OCI-LY1 (cell line): Measurements from ENCODE around the gene ADCY1.

Experiments used
- H2AFZ ChIP-seq: fragments of 200-600 bp; sonication (generic), shearing (Covaris generic); 2 replicates; pipeline ENCODE4 v1.6.0; 2014; ENCODE audit warnings: antibody characterized with exemption, mild to moderate bottlenecking, low read length
- H3F3A ChIP-seq: fragments of 200-600 bp; sonication (generic), shearing (Covaris generic); 2 replicates; pipeline ENCODE4 v1.6.0; 2014; ENCODE audit warnings: mild to moderate bottlenecking, antibody characterized with exemption, low read length, moderate library complexity; ENCODE audit not compliant: insufficient read depth
- H3K27ac ChIP-seq: fragments of 200-600 bp; sonication (generic); 2 replicates; pipeline ENCODE4 v1.5.1; 2014; ENCODE audit warnings: low read length, mixed run types, mild to moderate bottlenecking, low read depth; ENCODE audit not compliant: poor library complexity, severe bottlenecking
- H3K27me3 ChIP-seq: fragments of 200-600 bp; sonication (generic); 2 replicates; pipeline ENCODE4 v1.6.0; 2014; ENCODE audit warnings: antibody characterized with exemption, mild to moderate bottlenecking, low read length, moderate library complexity; ENCODE audit not compliant: insufficient read depth
- H3K36me3 ChIP-seq: fragments of 200-600 bp; sonication (generic); 2 replicates; pipeline ENCODE4 v1.6.1; 2014; ENCODE audit warnings: mild to moderate bottlenecking, antibody characterized with exemption, low read length, moderate library complexity, mixed read lengths; ENCODE audit not compliant: insufficient read depth
- H3K4me1 ChIP-seq: fragments of 200-600 bp; sonication (generic); 2 replicates; pipeline ENCODE4 v1.5.1; 2014; ENCODE audit warnings: mild to moderate bottlenecking, low read length, moderate library complexity; ENCODE audit not compliant: insufficient read depth, severe bottlenecking
- H3K4me2 ChIP-seq: fragments of 200-600 bp; sonication (generic), shearing (Covaris generic); 2 replicates; pipeline ENCODE4 v1.6.1; 2014; ENCODE audit warnings: low read length
- H3K4me3 ChIP-seq: fragments of 200-600 bp; sonication (generic); 2 replicates; pipeline ENCODE4 v1.5.1; 2014; ENCODE audit warnings: low read length, low read depth, mild to moderate bottlenecking, mixed read lengths; ENCODE audit not compliant: poor library complexity, severe bottlenecking
- H3K79me2 ChIP-seq: fragments of 200-600 bp; shearing (Covaris generic); 2 replicates; pipeline ENCODE4 v1.6.1; 2016; ENCODE audit warnings: mixed run types, low read length, mixed read lengths; ENCODE audit not compliant: insufficient read depth
- H3K9ac ChIP-seq: fragments of 200-600 bp; sonication (generic), shearing (Covaris generic); 2 replicates; pipeline ENCODE4 v1.6.1; 2014; ENCODE audit warnings: mild to moderate bottlenecking, low read length, mixed read lengths
- H3K9me2 ChIP-seq: fragments of 200-600 bp; sonication (generic), shearing (Covaris generic); 2 replicates; pipeline ENCODE4 v1.6.1; 2014; ENCODE audit warnings: low read depth, mild to moderate bottlenecking, low read length, mixed read lengths
- H3K9me3 ChIP-seq: fragments of 200-600 bp; shearing (Covaris generic); 2 replicates; pipeline ENCODE4 v1.6.1; 2014; ENCODE audit warnings: low read length, mixed read lengths
- H4K20me1 ChIP-seq: fragments of 200-600 bp; sonication (generic), shearing (Covaris generic); 2 replicates; pipeline ENCODE4 v1.6.0; 2016; ENCODE audit warnings: mild to moderate bottlenecking, low read length; ENCODE audit not compliant: insufficient read depth
- CTCF ChIP-seq: fragments of 200-600 bp; sonication (generic), shearing (Covaris generic); IDR thresholded peaks from 2 replicates; pipeline ENCODE4 v1.5.1; 2017; ENCODE audit warnings: mild to moderate bottlenecking, antibody characterized with exemption, low read length, moderate library complexity, mixed read lengths
- EZH2 ChIP-seq: fragments of 200-600 bp; sonication (generic), shearing (Covaris generic); IDR thresholded peaks from 2 replicates; pipeline ENCODE4 v1.8.0; 2017; ENCODE audit warnings: borderline replicate concordance, mixed run types, mild to moderate bottlenecking, antibody characterized with exemption, low read length, moderate library complexity, mixed read lengths

Gene ADCY1

GRCh38 chr7:45670717-45671116, 96.5 kb downstream of the ADCY1 start:
- no peak overlapping the region for H3K4me3 ChIP-seq
- H3K4me1 ChIP-seq, result no peaks in the 10 kb centered on the region
- H3F3A ChIP-seq, result no peaks in the 10 kb centered on the region
- H3K9me2 ChIP-seq, result no peaks in the 10 kb centered on the region
- peaks cover 7% of the 10 kb centered on the region for H3K27me3 ChIP-seq
- no peak overlapping the region for H3K27ac ChIP-seq
- H3K79me2 ChIP-seq, result no peaks in the 10 kb centered on the region
- TF ChIP-seq CTCF (no peak), EZH2 (no peak)
- H3K9me3 ChIP-seq, result no peaks in the 10 kb centered on the region
- H3K36me3 ChIP-seq, result no peaks in the 10 kb centered on the region
- H3K4me2 ChIP-seq, result no peak overlapping the region
- H2AFZ ChIP-seq, result no peak overlapping the region
- no peak overlapping the region for H3K9ac ChIP-seq
- no peaks in the 10 kb centered on the region for H4K20me1 ChIP-seq

GRCh38 chr7:45677311-45677900, 103.2 kb downstream of the ADCY1 start:
- H3K79me2 ChIP-seq, result no peaks in the 10 kb centered on the region
- H3K27ac ChIP-seq, result no peak overlapping the region
- no peak overlapping the region for H3K4me3 ChIP-seq
- TF ChIP-seq EZH2 (no peak), CTCF (no peak)
- H3K27me3 ChIP-seq, result no peaks in the 10 kb centered on the region; the same call in 1 of the 2 replicates
- H3K9me3 ChIP-seq, result no peaks in the 10 kb centered on the region
- H4K20me1 ChIP-seq, result no peaks in the 10 kb centered on the region
- no peak overlapping the region for H3K9ac ChIP-seq
- no peaks in the 10 kb centered on the region for H3K36me3 ChIP-seq
- H3F3A ChIP-seq, result no peaks in the 10 kb centered on the region
- no peaks in the 10 kb centered on the region for H3K9me2 ChIP-seq
- no peaks in the 10 kb centered on the region for H3K4me1 ChIP-seq
- H2AFZ ChIP-seq, result no peak overlapping the region
- no peak overlapping the region for H3K4me2 ChIP-seq

GRCh38 chr7:45679516-45679915, 105.3 kb downstream of the ADCY1 start:
- H3K4me1 ChIP-seq, result no peaks in the 10 kb centered on the region
- H3K27ac ChIP-seq, result no peak overlapping the region
- H3K9me3 ChIP-seq, result no peaks in the 10 kb centered on the region
- no peaks in the 10 kb centered on the region for H3K36me3 ChIP-seq
- no peaks in the 10 kb centered on the region; the same call in 1 of the 2 replicates for H3K27me3 ChIP-seq
- H3K9me2 ChIP-seq, result no peaks in the 10 kb centered on the region
- TF ChIP-seq EZH2, result no peak
- TF ChIP-seq CTCF, result no peak
- H4K20me1 ChIP-seq, result no peaks in the 10 kb centered on the region
- H3K9ac ChIP-seq, result no peak overlapping the region
- no peak overlapping the region for H3K4me2 ChIP-seq
- H2AFZ ChIP-seq, result no peak overlapping the region
- H3K4me3 ChIP-seq, result no peak overlapping the region
- H3F3A ChIP-seq, result no peaks in the 10 kb centered on the region
- no peaks in the 10 kb centered on the region for H3K79me2 ChIP-seq
